GM19372 (cell line): ENCODE results near the gene ALMS1.
A peak's percentile ranks its signal among the peaks of the same experiment; 100 is the strongest.
"Not testable (repeated sequence)": the region's sequence is repeated elsewhere in the genome, so short reads cannot be mapped to it uniquely, and the experiment has no call there.

Experiments used
- ATAC-seq: cut with Tn5 transposase; IDR thresholded peaks from one replicate; pipeline ENCODE4 v1.9.1; 2021; ENCODE audit warnings: mild to moderate bottlenecking, low read depth, moderate library complexity; ENCODE audit not compliant: unreplicated experiment

Gene ALMS1, protein sequence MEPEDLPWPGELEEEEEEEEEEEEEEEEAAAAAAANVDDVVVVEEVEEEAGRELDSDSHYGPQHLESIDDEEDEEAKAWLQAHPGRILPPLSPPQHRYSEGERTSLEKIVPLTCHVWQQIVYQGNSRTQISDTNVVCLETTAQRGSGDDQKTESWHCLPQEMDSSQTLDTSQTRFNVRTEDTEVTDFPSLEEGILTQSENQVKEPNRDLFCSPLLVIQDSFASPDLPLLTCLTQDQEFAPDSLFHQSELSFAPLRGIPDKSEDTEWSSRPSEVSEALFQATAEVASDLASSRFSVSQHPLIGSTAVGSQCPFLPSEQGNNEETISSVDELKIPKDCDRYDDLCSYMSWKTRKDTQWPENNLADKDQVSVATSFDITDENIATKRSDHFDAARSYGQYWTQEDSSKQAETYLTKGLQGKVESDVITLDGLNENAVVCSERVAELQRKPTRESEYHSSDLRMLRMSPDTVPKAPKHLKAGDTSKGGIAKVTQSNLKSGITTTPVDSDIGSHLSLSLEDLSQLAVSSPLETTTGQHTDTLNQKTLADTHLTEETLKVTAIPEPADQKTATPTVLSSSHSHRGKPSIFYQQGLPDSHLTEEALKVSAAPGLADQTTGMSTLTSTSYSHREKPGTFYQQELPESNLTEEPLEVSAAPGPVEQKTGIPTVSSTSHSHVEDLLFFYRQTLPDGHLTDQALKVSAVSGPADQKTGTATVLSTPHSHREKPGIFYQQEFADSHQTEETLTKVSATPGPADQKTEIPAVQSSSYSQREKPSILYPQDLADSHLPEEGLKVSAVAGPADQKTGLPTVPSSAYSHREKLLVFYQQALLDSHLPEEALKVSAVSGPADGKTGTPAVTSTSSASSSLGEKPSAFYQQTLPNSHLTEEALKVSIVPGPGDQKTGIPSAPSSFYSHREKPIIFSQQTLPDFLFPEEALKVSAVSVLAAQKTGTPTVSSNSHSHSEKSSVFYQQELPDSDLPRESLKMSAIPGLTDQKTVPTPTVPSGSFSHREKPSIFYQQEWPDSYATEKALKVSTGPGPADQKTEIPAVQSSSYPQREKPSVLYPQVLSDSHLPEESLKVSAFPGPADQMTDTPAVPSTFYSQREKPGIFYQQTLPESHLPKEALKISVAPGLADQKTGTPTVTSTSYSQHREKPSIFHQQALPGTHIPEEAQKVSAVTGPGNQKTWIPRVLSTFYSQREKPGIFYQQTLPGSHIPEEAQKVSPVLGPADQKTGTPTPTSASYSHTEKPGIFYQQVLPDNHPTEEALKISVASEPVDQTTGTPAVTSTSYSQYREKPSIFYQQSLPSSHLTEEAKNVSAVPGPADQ (N-terminal part only)

DNA sequence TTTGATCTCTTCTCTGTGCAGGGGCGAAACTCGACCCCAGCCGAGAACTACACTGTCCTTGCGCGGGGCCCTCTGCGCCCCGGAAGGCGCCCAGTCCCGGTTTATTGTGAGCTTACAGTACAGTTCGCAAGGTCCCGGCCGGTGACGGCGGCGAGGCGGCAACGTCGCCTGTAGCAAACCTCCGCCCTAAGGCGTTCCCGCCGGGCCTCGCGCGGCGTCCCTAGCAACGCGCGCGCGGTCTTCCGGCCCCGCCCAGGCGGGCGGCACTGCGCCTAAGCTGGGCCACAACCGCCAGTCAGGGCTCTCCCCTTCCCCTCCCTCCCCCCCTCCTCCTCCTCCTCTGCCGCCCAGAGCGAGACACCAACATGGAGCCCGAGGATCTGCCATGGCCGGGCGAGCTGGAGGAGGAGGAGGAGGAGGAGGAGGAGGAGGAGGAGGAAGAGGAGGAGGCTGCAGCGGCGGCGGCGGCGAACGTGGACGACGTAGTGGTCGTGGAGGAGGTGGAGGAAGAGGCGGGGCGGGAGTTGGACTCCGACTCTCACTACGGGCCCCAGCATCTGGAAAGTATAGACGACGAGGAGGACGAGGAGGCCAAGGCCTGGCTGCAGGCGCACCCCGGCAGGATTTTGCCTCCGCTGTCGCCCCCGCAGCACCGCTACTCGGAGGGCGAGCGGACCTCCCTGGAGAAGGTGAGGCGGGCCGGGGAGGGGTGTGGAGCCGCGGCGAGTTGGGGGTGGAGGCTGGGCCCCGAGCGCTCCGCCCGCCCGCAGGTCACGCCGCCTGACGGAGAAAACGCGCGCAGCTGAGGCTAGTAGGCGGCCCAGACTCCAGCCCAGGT is at the start of gene ALMS1:
TSS of gene ALMS1 (plus strand) at position 333 of the 838 bp plus-strand sequence. CDS start at position 366, 33 bp downstream.
- peak; percentile 87 for ATAC-seq

DNA sequence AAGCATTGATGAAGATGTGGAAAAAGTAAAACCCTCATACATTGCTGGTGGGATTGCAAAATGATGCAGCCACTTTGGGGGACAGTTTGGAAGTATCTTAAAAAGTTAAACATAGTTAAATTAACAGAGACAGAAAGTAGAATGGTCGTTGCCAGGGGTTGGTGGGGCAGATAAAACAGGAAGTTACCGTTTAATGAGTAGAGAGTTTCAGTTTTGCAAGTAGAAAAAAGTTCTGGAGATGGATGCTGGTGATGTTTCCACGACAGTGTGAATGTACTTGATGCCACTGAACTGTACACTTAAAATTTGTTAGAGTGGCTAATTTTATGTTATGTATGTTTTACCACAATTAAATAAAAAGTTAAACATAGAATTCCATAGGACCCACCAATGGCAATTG is 47.8 kb upstream of the ALMS1 start:
- no peak for ATAC-seq

DNA sequence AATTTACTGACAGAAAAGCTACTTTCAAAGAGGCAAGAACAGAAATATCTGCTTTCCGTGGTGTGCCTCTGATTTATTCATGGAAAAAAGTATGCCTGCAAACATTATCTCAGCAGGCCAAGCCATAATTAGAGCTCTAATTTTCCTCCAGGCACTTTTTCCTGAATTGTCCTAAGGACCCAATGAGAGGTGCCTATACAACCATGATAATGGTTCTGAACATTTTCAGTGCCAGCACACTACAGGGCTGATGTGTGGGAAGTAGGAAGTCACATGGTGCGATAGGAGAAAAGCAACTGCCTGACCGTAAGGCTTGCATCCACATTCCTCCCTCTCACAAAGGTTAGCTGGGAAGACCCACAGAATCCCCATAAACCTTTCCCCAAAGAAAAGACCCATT is 46.4 kb upstream of the ALMS1 start:
- no peak for ATAC-seq

DNA sequence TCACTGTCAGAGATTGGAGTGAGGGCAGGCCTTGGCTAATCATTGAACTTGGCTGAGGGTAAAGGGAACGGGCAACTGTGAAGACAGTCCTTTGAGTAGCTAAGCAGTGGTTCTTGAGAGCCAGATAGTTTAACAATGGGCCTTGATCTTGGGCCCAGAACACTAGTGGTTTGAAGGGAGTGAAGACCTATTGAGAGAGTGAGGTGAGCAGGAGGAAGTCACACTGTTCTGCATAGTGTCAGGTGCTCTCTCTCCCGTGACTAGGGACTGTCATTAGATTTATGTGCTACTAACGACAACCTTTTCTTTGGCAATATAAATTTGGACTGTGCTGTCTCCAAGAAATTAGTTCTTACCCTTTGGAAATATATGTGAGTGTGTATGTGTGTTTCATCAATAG is 44.6 kb upstream of the ALMS1 start:
- ATAC-seq = no peak

DNA sequence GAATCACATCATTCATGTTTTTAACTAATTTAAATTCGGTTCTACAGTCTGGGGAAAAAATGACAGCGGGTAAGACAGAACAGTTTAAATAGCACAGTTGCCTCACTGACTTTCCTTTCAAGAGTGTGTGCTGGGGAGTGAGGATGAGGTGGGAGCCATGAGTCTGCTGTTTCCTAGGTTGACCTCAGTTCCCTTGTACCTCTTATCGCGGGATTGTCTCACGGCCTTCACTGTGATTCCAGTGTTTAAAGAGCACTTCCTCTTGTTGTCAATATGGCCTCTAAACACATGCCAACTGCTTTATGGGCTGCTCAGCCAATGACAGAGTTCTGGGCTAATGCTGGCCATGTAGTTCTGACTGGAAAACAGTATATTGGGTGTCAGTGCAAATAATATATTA is 41.6 kb upstream of the ALMS1 start:
- ATAC-seq = no peak

DNA sequence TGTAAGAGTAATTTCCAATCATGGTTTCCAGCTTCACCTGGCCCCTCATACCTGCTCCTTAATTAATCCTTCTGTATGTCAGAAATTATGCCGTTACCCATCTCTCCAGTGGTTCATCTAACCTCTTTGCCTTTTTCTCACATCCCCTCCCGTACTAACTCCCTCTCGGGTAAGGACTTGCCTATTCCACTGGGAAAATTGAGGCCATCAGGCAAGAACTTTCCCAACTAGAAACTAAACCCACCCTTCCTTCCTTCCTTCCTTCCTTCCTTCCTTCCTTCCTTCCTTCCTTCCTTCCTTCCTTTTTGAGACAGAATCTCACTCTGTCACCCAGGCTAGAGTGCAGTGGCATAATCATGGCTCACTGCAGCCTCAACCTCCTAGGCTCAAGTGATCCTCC is 40.9 kb upstream of the ALMS1 start:
- not testable (repeated sequence) for ATAC-seq

DNA sequence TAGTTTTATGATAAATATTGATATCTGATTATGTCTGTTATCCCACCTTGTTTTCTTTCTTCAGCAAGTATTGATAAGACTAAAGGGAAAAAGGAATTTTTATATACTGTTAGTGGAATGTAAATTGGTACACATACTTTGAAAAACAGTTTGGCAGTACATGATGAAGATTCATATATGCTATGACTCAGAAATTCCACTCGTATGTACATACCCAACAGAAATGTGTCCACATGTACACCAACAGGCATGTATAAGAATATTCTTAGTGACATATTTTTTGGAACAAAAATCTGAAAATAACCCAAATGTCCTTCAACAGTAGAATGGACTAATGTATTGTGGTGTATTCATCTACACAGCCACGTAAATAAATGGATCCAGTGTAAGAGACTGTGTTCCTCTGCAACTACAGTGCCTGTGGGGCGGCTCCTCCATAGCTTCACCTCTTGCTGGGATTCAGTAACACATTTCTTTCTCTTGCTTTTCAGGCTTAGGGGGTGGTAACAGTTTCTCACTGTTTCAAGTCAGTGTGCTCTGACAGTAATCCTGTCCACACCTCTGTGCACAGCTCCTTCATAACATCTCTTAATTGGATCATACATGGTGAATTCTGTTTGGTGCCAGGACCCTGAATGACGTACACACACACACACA is 35.5 kb upstream of the ALMS1 start:
- no peak for ATAC-seq

DNA sequence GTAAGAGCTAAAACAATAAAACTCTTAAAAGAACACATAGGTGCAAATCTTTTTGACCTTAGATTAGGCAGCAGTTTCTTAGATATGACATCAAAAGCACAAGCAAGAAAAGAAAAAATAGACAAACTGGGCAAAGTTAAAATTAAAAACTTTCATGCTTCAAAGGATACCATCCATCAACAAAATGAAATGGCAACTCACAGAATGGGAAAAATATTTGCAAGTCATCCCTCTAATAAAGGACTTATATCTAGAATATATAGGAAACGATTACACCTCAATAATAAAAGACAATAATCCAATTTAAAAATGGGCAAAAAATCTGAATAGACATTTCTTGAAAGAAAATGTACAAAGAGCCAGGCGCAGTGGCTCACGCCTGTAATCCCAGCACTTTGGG is 29.5 kb upstream of the ALMS1 start:
- no peak for ATAC-seq

DNA sequence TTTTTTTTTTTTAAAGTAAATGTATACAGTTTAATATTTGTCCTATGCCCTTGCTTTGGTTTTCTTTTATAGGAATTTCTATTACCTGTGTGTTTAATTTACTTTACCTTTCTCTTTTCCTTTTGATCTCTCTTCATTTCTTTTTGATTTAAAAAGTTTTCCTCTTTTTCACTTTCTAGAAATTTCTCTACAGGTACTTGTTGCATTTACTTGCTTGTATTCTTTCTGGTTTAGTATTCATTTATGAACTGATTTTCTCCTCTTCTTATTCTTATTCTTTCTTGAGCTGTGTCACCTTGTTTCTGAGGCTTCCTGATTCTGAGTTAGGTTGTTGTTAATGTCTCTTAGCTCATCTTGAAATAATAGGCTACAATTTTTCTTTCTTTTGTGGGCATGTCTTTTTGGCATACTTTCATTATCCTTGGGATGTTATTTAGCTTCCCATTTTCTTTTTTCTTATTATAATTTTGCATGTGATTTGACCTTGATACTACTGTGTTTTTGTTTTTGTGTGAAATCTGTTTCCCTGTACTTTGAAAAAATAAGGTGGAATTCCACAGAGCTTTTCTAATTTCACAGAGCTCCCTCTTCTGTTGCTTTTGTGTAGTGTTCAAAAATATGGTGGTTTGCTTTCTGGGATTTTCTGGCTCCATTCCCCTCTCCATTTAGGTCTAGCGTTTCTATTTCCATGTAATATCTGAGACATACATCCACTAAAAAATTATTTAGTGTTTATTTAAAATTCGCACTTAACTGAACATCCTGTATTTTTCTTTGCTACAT is 25.5 kb upstream of the ALMS1 start:
- no peak for ATAC-seq

DNA sequence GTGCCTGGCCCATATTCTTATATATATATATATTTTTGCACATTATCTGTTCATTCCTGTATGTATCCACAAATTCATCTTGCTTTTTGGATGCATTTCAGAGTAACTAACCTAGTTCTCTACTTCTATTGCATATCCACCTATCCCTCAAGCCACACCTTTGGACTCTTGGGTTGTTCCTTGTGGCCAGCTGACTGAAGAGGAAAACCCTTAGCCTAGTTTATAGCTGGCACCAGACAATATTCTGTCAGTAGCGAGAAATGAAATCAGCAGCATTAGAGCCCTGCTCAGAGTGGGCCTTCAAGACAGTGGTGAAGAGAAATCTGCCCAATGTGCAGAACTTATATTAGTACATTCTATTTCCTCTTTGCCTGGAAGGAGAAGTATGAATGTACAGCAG is 19.6 kb upstream of the ALMS1 start:
- no peak for ATAC-seq

DNA sequence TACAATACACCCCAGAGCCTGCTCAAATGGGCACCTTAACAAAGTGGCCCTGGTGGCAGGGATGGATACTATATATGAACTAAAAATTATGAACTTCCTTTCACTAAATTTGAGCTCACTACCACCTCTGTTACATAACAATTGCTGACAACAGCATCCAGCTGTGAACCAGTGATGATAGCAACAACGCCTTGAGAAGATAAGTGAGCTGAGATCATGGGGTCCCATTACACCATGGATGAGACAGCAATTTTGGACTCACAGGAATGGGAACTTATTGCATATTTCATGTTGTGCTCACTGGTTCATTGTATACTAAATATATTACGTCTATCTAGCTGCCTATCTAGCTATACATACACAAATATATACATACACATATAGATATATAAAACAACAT is 16.9 kb upstream of the ALMS1 start:
- ATAC-seq = no peak

DNA sequence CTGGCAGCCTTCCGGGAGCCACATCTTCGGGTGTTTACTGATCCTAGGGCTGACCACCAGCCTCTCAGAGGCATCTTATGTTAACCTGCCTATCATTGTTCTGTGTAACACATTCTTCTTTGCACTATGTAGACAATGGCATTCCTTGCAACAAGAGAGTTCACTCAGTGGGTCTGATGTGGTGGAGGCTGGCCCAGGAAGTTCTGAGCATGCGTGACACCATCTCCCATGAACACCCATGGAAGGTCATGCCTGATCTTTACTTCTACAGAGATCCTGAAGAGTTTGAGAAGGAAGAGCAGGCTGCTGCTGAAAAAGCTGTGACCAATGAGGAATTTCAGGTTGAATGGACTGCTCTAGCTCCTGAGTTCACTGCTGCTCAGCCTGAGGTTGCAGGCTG is 15.3 kb upstream of the ALMS1 start:
- ATAC-seq = no peak

DNA sequence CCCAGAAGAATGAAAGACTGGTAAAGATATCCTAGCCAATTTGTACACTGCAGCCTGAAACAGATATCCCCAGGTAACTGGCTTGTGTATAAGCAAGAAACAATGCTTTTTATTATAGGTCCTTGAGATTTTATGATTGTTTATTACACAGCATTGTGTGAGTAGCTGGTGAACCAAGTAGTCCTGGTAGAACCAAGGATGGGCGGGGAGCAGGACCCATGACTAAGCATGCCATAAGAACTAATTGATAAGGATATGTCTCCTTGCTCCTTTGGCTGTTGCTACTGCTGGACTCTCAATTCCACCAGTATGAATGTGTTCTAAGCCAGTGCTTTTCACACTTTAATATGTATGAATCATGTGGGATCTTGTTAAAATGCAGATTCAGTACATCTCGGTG is 12.3 kb upstream of the ALMS1 start:
- no peak for ATAC-seq

DNA sequence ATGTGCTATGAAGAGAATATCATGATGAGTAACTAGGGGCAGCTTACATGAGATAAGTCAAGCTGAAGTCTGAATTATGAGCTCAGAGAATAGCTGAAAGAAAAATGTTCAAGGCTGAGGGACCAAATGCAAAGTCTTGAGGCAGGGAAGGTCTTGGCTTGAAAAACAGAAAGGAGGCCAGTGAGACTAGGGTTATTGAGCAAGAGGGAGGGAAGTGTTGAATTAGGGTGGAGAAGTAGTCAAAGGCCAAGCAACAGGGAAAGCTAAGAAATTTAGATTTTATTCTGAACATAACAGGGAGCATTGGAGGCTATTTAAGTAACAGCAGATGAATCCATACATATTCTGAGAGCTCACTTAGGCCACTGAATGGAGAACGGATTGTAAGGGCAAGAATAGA is 11.4 kb upstream of the ALMS1 start:
- no peak for ATAC-seq

DNA sequence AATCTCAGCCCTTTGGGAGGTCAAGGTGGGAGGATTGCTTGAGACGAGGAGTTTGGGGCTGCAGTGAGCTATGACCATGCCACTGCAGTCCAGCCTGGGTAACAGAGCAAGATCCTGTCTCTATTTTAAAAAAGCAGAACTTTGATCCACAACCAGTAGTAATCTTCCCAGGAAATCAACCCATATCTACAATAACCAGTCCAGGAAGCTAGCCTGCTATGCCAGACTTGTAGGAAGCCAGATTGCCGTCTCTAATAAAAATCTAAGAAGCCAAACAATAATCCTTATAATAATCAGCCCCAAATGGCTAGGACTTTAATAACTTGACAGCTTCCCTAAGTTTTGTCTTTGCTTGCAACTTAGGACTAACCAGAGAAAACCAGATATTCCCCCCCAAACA is 9.0 kb upstream of the ALMS1 start:
- ATAC-seq = no peak

DNA sequence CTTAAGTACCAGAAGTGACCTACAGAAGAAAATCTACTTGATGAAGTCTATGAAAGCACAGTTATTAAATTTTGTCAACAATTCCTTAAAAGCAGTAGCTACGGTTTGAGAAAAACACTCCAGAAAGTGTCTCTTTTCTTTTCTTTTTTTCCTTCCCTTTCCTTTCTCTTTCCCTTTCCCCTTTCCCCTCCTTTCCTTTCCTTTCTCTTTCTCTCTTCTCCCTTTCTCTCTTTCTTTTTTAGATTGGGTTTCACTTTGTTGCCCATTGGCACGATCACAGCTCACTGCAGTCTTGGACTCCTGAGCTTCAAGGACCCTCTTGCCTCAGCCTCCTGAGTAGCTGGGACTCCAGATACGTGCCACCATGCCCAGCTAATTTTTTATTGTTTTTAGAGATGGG is 2.6 kb upstream of the ALMS1 start:
- ATAC-seq = no peak

DNA sequence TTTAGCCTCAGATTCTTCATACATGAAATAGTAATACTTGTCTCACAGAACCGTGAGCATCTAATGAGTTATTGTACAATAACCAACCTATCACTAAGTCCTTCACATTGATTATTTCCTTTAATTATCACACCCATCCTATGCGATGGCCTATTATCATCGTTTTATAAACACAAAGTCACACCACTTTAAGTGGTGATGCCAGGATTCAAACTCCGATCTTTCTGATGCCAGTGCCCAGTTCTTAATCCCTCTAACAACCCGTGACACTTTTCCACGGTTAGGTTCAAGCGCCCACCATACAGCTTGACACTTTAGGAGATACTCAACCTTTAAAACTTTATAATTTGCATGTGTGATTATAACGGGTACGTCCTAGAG is 523 bp upstream of the ALMS1 start:
- no peak for ATAC-seq

DNA sequence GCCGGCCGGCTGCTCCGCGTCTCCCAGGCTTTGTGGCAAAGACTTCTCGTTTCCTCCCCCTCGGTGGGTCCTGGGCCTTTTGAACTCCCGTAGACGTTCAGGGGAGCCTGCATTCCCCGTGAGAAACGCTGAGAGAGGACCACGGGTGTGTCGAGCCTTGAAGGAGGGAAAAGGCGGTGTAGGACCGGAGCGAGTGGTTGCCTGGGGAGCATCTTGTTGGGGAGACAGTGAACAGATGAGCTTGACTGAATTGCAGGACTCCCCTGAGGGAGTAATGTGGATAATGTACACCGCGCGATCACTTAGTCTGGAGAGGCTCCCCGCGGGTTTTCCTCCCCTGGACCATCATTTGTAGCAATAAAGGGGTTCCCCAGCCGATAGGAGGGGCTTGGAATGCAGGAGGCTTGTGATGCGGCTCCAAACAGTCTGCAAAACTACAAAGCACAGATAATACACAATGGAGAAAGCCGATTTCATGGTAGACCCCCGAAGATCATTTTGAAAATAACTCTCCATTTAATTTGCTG is 769 bp downstream of the ALMS1 start:
- peak; percentile 6 for ATAC-seq
